ENCODE results near the gene TEX54. TPM values are rescaled to one million over a fixed set of nuclear protein-coding genes. Genes with fewer than 3 reads are reported as not detected.

TEX54 gene
- total and polyA plus RNA-seq, 2 of the 4 experiments (the other 2 are of a cell fraction) = not detected

DNA sequence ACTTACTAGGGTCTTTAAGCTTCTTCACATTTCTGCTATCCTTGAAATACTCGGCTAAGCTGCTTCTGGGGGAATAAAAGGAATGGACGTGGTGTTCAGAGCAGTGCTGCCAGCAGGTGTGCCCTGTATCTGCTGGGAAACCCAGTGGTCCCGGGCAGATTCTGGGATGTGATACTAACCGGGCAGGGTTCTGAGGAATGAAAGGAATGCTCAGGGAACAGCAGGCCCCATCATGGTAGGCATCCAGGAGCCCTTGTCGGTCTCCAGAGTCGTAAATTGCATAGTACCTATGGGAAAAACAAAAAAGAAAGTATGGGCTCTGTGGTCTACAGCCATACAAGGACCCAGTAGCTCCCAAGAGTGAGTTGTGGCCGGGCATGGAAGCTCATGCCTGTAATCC, 36.4 kb downstream of the TEX54 start:
- dilution Hi-C loops (cut with HindIII; ENCODE audit: low sequenced_read_pairs, unreplicated experiment) (no loop called here), intact Hi-C loops (cut with micrococcal nuclease) (no loop called here), in situ Hi-C loops (cut with MboI; ENCODE audit: low sequenced_read_pairs) (no loop called here)
- Histone ChIP-seq H2BK120ac (ENCODE audit: low read depth, low read length) (no peak overlapping the region), H3K56ac (ENCODE audit: extremely low read depth, insufficient read depth, low read length) (no peak overlapping the region), H4K8ac (ENCODE audit: low read depth in 2 of 2, low read length in 2 of 2) (no peak overlapping the region), H3K4ac (ENCODE audit: low read depth, low read length) (no peak overlapping the region), H2AFZ (replicated peaks; ENCODE audit: low read length, poor library complexity) (no peak overlapping the region), H4K91ac (ENCODE audit: insufficient read depth, low read depth, low read length) (no peak overlapping the region), H3K18ac (ENCODE audit: low read depth, low read length) (no peak overlapping the region), H3K9me3 (ENCODE audit: control insufficient read depth, insufficient read depth, low read length) (no peaks in the 10 kb centered on the region), H3K9ac (ENCODE audit: low read depth, low read length) (no peak overlapping the region), H3K4me3 (ENCODE audit: insufficient read depth, low read depth, low read length) (no peak overlapping the region), H3K9me1 (ENCODE audit: insufficient read depth, low read length) (no peaks in the 10 kb centered on the region), H3K27ac (ENCODE audit: insufficient read depth, low read length) (no peak overlapping the region), H2BK5ac (ENCODE audit: low read depth, low read length, poor library complexity, severe bottlenecking) (no peak overlapping the region), H4K5ac (ENCODE audit: low read depth, low read length) (no peak overlapping the region), H2AK5ac (ENCODE audit: low read depth, low read length) (no peak overlapping the region), H3K14ac (replicated peaks; ENCODE audit: low read depth, low read length) (no peak overlapping the region), H3K27me3 (ENCODE audit: control insufficient read depth, insufficient read depth, low read length) (no peaks in the 10 kb centered on the region), H3K79me1 (ENCODE audit: low read depth in 1 of 2, low read length in 2 of 2) (peaks cover 8 to 30% of the 10 kb centered on the region in 2 experiments), H2BK15ac (ENCODE audit: low read depth, low read length) (no peak overlapping the region), H2BK20ac (ENCODE audit: low read depth, low read length) (no peak overlapping the region), H3K4me1 (ENCODE audit: control insufficient read depth, insufficient read depth, low read length) (peaks cover 5% of the 10 kb centered on the region), H3K36me3 (ENCODE audit: control insufficient read depth, insufficient read depth, low read length) (peaks cover 76% of the 10 kb centered on the region), H4K20me1 (ENCODE audit: insufficient read depth, low read length) (peaks cover 8% of the 10 kb centered on the region), H3K4me2 (ENCODE audit: low read depth, low read length) (no peak overlapping the region), H2AK9ac (replicated peaks; ENCODE audit: low read depth, low read length, poor library complexity) (no peak overlapping the region), H3K23ac (ENCODE audit: low read depth, low read length) (no peak overlapping the region)
- DNase-seq (no peak), ATAC-seq (ENCODE audit: low read depth) (no peak)
- WGBS, 2 experiments (ENCODE audit: extremely low coverage in 2 of 2, insufficient read length in 1 of 2) = 82% methylated on average over 2 of the region's 7 CpGs; no CpG with 5 or more reads in 1 of the 2 experiments
- no TSS peak for BruUV-seq (replicated peaks)
- TF ChIP-seq FOS (IDR thresholded peaks at IDR 0.05; ENCODE audit: low read depth, low read length) (no peak), SMC3 (IDR thresholded peaks at IDR 0.05; ENCODE audit: low read depth, low read length) (no peak)
- POLR2A ChIA-PET (ENCODE audit: unreplicated experiment) = interaction anchor here (0.6 kb wide), 1 partner anchor 10 kb away, joined by 10 read pairs; no protein-coding TSS in a partner anchor
- CTCF ChIA-PET = no interaction called here
